NT2/D1 (cell line): ENCODE data around the gene ECT2L.
A peak's percentile ranks its signal among the peaks of the same experiment; 100 is the strongest.

Experiments
- DNase-seq: peaks from one replicate; pipeline ENCODE4 v3.0.0-alpha.2; 2011; ENCODE audit warnings: low read depth, low spot score
- H3K27me3 ChIP-seq: 2 replicates; pipeline ENCODE4 v1.6.0; 2011; ENCODE audit warnings: mild to moderate bottlenecking; ENCODE audit not compliant: insufficient read length, insufficient read depth
- H3K36me3 ChIP-seq: 2 replicates; pipeline ENCODE4 v1.6.1; 2011; ENCODE audit warnings: mild to moderate bottlenecking, low read length, mixed read lengths; ENCODE audit not compliant: insufficient read depth, insufficient read length
- H3K4me1 ChIP-seq: 2 replicates; pipeline ENCODE4 v1.5.1; 2011; ENCODE audit not compliant: insufficient read depth, insufficient read length
- H3K4me3 ChIP-seq: 2 replicates; pipeline ENCODE4 v1.5.1; 2011; ENCODE audit warnings: low read depth; ENCODE audit not compliant: insufficient read length
- H3K9ac ChIP-seq: 2 replicates; pipeline ENCODE4 v1.6.0; 2011; ENCODE audit warnings: low read depth; ENCODE audit not compliant: insufficient read length
- H3K9me3 ChIP-seq: 2 replicates; pipeline ENCODE4 v1.5.1; 2011; ENCODE audit warnings: mild to moderate bottlenecking, low read length; ENCODE audit not compliant: insufficient read depth
- SUZ12 ChIP-seq: IDR thresholded peaks from 2 replicates; pipeline ENCODE4 v1.6.1; 2011; ENCODE audit not compliant: insufficient read length, insufficient read depth; ENCODE audit errors: extremely low read depth
- YY1 ChIP-seq: IDR thresholded peaks from 2 replicates; pipeline ENCODE4 v1.6.1; 2011; ENCODE audit not compliant: insufficient read length, insufficient read depth
- ZNF274 ChIP-seq: IDR thresholded peaks from 2 replicates; pipeline ENCODE4 v1.6.1; 2011; ENCODE audit warnings: mild to moderate bottlenecking, low read depth, low read length

Gene ECT2L

GRCh38 chr6:138809677-138810076 lies 13.8 kb downstream of the ECT2L start:
- Histone ChIP-seq H3K9me3 (no peaks in the 10 kb centered on the region), H3K36me3 (no peaks in the 10 kb centered on the region), H3K27me3 (no peaks in the 10 kb centered on the region), H3K4me1 (no peaks in the 10 kb centered on the region), H3K9ac (no peak overlapping the region), H3K4me3 (no peak overlapping the region)
- DNase-seq = no peak
- no peak for TF ChIP-seq YY1
- TF ChIP-seq ZNF274 = no peak
- TF ChIP-seq SUZ12 = no peak

GRCh38 chr6:138811866-138812265 lies 16.0 kb downstream of the ECT2L start:
- Histone ChIP-seq H3K9ac (no peak overlapping the region), H3K36me3 (no peaks in the 10 kb centered on the region), H3K9me3 (no peaks in the 10 kb centered on the region), H3K4me3 (no peak overlapping the region), H3K4me1 (no peaks in the 10 kb centered on the region), H3K27me3 (no peaks in the 10 kb centered on the region)
- TF ChIP-seq YY1 (no peak), SUZ12 (no peak), ZNF274 (no peak)
- DNase-seq = no peak

- H3K9me3 ChIP-seq = no peaks in the 10 kb centered on the region
- no peaks in the 10 kb centered on the region for H3K27me3 ChIP-seq
- H3K36me3 ChIP-seq = no peaks in the 10 kb centered on the region
- no peaks in the 10 kb centered on the region for H3K4me1 ChIP-seq
- H3K4me3 ChIP-seq = no peak overlapping the region
- DNase-seq = no peak
- TF ChIP-seq ZNF274 (no peak), YY1 (no peak), SUZ12 (no peak)
- H3K9ac ChIP-seq = no peak overlapping the region
Observed at GRCh38 chr6:138814179-138814834, 18.4 kb downstream of the ECT2L start.

GRCh38 chr6:138815221-138815620 lies 19.3 kb downstream of the ECT2L start:
- no peaks in the 10 kb centered on the region for H3K9me3 ChIP-seq
- no peak for DNase-seq

GRCh38 chr6:138815797-138816528 lies 20.1 kb downstream of the ECT2L start:
- DNase-seq = peak; percentile 8
- H3K36me3 ChIP-seq = no peaks in the 10 kb centered on the region
- TF ChIP-seq SUZ12 (no peak), ZNF274 (no peak), YY1 (no peak)

More at GRCh38 chr6:138815221-138815620, 19.3 kb downstream of the ECT2L start:
- TF ChIP-seq SUZ12 (no peak), YY1 (no peak), ZNF274 (no peak)
- no peak overlapping the region for H3K4me3 ChIP-seq
- no peaks in the 10 kb centered on the region for H3K27me3 ChIP-seq
- H3K4me1 ChIP-seq = no peaks in the 10 kb centered on the region
- H3K36me3 ChIP-seq = no peaks in the 10 kb centered on the region
- no peak overlapping the region for H3K9ac ChIP-seq

GRCh38 chr6:138817799-138818198 lies 21.9 kb downstream of the ECT2L start:
- Histone ChIP-seq H3K9ac (no peak overlapping the region), H3K9me3 (no peaks in the 10 kb centered on the region), H3K4me3 (no peak overlapping the region), H3K27me3 (no peaks in the 10 kb centered on the region), H3K4me1 (no peaks in the 10 kb centered on the region), H3K36me3 (no peaks in the 10 kb centered on the region)
- TF ChIP-seq YY1 (no peak), SUZ12 (no peak), ZNF274 (no peak)
- no peak for DNase-seq

More at GRCh38 chr6:138815797-138816528, 20.1 kb downstream of the ECT2L start:
- Histone ChIP-seq H3K4me1 (no peaks in the 10 kb centered on the region), H3K4me3 (no peak overlapping the region), H3K9ac (no peak overlapping the region), H3K27me3 (no peaks in the 10 kb centered on the region), H3K9me3 (no peaks in the 10 kb centered on the region)

- no peaks in the 10 kb centered on the region for H3K36me3 ChIP-seq
- TF ChIP-seq SUZ12 (no peak), YY1 (no peak), ZNF274 (no peak)
- H3K9ac ChIP-seq = no peak overlapping the region
- no peaks in the 10 kb centered on the region for H3K9me3 ChIP-seq
- no peak overlapping the region for H3K4me3 ChIP-seq
- no peak for DNase-seq
- no peaks in the 10 kb centered on the region for H3K27me3 ChIP-seq
- no peaks in the 10 kb centered on the region for H3K4me1 ChIP-seq
Observed at GRCh38 chr6:138818496-138819194, 22.8 kb downstream of the ECT2L start.
